Measurements from ENCODE around the gene TWIST2.

GRCh38 chr2:238926761-238927611, 79.1 kb downstream of the TWIST2 start:
- TF ChIP-seq NRF1 (conservative IDR thresholded peaks at IDR 0.05; ENCODE audit: low read depth, low read length) (no peak), FOXK2 (IDR thresholded peaks at IDR 0.05) (no peak), NFYA (IDR thresholded peaks at IDR 0.05; ENCODE audit: borderline replicate concordance, low read depth, low read length) (no peak), SIN3A (IDR thresholded peaks at IDR 0.05; ENCODE audit: low read depth, low read length) (no peak), TAF1 (IDR thresholded peaks at IDR 0.05; ENCODE audit: borderline replicate concordance, low read depth, low read length) (no peak), BACH1 (IDR thresholded peaks at IDR 0.05; ENCODE audit: borderline replicate concordance) (no peak), SUZ12 (IDR thresholded peaks at IDR 0.05; ENCODE audit: unreplicated experiment) (no peak), EP300 (IDR thresholded peaks at IDR 0.05; ENCODE audit: borderline replicate concordance in 1 of 2, control insufficient read depth in 1 of 2, low read depth in 2 of 2, low read length in 2 of 2) (no peak), CTCF (IDR thresholded peaks at IDR 0.05 in 2 of 3, conservative IDR thresholded peaks at IDR 0.05 in 1 of 3; ENCODE audit: control insufficient read depth in 2 of 3, extremely low read depth in 1 of 3, insufficient read depth in 1 of 3, low read depth in 3 of 3, low read length in 3 of 3) (no peak), ZSCAN29 (IDR thresholded peaks at IDR 0.05) (no peak), POLR2A (IDR thresholded peaks at IDR 0.05; ENCODE audit: low read depth, low read length) (no peak)
- TF ChIP-seq, protein P1, sequence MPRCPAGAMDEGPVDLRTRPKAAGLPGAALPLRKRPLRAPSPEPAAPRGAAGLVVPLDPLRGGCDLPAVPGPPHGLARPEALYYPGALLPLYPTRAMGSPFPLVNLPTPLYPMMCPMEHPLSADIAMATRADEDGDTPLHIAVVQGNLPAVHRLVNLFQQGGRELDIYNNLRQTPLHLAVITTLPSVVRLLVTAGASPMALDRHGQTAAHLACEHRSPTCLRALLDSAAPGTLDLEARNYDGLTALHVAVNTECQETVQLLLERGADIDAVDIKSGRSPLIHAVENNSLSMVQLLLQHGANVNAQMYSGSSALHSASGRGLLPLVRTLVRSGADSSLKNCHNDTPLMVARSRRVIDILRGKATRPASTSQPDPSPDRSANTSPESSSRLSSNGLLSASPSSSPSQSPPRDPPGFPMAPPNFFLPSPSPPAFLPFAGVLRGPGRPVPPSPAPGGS (IDR thresholded peaks at IDR 0.05; ENCODE audit: borderline replicate concordance, insufficient read depth, low read depth, low read length, poor library complexity, severe bottlenecking), result no peak
